Astrocyte (in vitro differentiated cells and primary cell): ENCODE data around the gene TPM4.

Source experiments
- EZH2 ChIP-seq: IDR thresholded peaks from 2 replicates; pipeline ENCODE4 v1.6.1; 2012; ENCODE audit warnings: mild to moderate bottlenecking, low read length, inconsistent platforms; ENCODE audit not compliant: insufficient read depth
- TF ChIP-seq, protein P1 (sequence below): IDR thresholded peaks from 2 replicates; pipeline ENCODE4 v1.5.1; 2011; ENCODE audit warnings: low read depth, mild to moderate bottlenecking, inconsistent platforms, low read length, moderate library complexity; ENCODE audit not compliant: insufficient read depth

- TF ChIP-seq, protein P1, sequence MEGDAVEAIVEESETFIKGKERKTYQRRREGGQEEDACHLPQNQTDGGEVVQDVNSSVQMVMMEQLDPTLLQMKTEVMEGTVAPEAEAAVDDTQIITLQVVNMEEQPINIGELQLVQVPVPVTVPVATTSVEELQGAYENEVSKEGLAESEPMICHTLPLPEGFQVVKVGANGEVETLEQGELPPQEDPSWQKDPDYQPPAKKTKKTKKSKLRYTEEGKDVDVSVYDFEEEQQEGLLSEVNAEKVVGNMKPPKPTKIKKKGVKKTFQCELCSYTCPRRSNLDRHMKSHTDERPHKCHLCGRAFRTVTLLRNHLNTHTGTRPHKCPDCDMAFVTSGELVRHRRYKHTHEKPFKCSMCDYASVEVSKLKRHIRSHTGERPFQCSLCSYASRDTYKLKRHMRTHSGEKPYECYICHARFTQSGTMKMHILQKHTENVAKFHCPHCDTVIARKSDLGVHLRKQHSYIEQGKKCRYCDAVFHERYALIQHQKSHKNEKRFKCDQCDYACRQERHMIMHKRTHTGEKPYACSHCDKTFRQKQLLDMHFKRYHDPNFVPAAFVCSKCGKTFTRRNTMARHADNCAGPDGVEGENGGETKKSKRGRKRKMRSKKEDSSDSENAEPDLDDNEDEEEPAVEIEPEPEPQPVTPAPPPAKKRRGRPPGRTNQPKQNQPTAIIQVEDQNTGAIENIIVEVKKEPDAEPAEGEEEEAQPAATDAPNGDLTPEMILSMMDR: no peak
- no peak for TF ChIP-seq EZH2
Observed at GRCh38 chr19:16037424-16038195, 38.7 kb upstream of the TPM4 start.
